ENCODE measurements around the gene GGPS1.

- TF ChIP-seq TAF1 (conservative IDR thresholded peaks at IDR 0.05) (no peak), CTCF (IDR thresholded peaks at IDR 0.05; ENCODE audit: low read depth, low read length, missing input control) (no peak), MAX (IDR thresholded peaks at IDR 0.05) (no peak), RXRA (IDR thresholded peaks at IDR 0.05) (no peak), FOXA1 (IDR thresholded peaks at IDR 0.05) (no peak), RAD21 (IDR thresholded peaks at IDR 0.05) (no peak), YY1 (IDR thresholded peaks at IDR 0.05) (no peak), JUND (IDR thresholded peaks at IDR 0.05) (no peak), GABPA (IDR thresholded peaks at IDR 0.05 in 1 of 2, conservative IDR thresholded peaks at IDR 0.05 in 1 of 2) (no peak)
Observed at GRCh38 chr1:235343726-235344125, 15.4 kb downstream of the GGPS1 start.

Data from liver (tissue), 3 donors.